HCT116 (cell line): ENCODE measurements around the gene HTRA3. TPM values are rescaled to one million over a fixed set of nuclear protein-coding genes. Genes with fewer than 3 reads are reported as not detected.

Experiments
- ATAC-seq: fragments of 200-7000 bp; cut with Tn5 transposase; 2 replicates; pipeline ENCODE4 v1.9.1; 2020; ENCODE audit warnings: mild to moderate bottlenecking, moderate library complexity
- BruUV-seq: library from RNA; stranded (reverse); fragments of 400-500 nt; replicated peaks from 2 replicates; lab custom pipeline; 2021; lab: Mats Ljungman, UMichigan
- CTCF ChIA-PET: fragments of 300-600 bp; sonication (Branson Sonifier 250); formaldehyde crosslinking; loops from one replicate; lab custom pipeline; 2021; ENCODE audit warnings: antibody characterized with exemption; lab: Charles Lee
- POLR2A ChIA-PET: fragments of 300-600, 350-600 bp; sonication (Branson Sonifier 250); formaldehyde crosslinking; loops from one replicate; lab custom pipeline; 2021; ENCODE audit warnings: antibody characterized with exemption; lab: Charles Lee
- RAD21 ChIA-PET, 2 experiments: fragments of 300-600 bp; sonication (Branson Sonifier 250); formaldehyde crosslinking; loops; one replicate each; lab custom pipeline; 2023; ENCODE audit warnings: low total read pairs in 2 of 2; ENCODE audit not compliant: uncharacterized antibody in 2 of 2, unreplicated experiment in 2 of 2, low non-redundant PET in 1 of 2; lab: Charles Lee
- DNase-seq: peaks from one replicate; pipeline ENCODE4 v3.0.0-alpha.2; 2010; ENCODE audit warnings: low read depth, low spot score
- H2AFZ ChIP-seq: fragments of 200-600 bp; shearing (Covaris generic), sonication (generic); 2 replicates; pipeline ENCODE4 v1.6.1; 2017; ENCODE audit warnings: low read depth, mixed run types, mixed read lengths, antibody characterized with exemption, low read length; ENCODE audit not compliant: poor library complexity, severe bottlenecking
- H3K27ac ChIP-seq: 2 replicates; pipeline ENCODE4 v1.5.1; 2012; ENCODE audit warnings: low read depth, low read length
- H3K27me3 ChIP-seq: fragments of 200-600 bp; sonication (generic); 2 replicates; pipeline ENCODE4 v1.6.1; 2016; ENCODE audit warnings: mixed run types, low read length, mixed read lengths; ENCODE audit not compliant: insufficient read depth
- H3K36me3 ChIP-seq, 2 experiments: fragments of 200-500 bp in 1 of 2; fragments of 200-600 bp in 1 of 2; sonication (Bioruptor generic) in 1 of 2; sonication (generic) in 1 of 2; 2 replicates each; pipeline versions ENCODE4 v1.5.1 to v1.6.1; 2014 to 2016; ENCODE audit warnings: low read length in 2 of 2, inconsistent platforms in 1 of 2, mixed read lengths in 1 of 2, mixed run types in 1 of 2; ENCODE audit not compliant: insufficient read depth in 2 of 2, control insufficient read depth in 1 of 2
- H3K4me1 ChIP-seq, 2 experiments: fragments of 200-600 bp in 1 of 2; sonication (generic) in 1 of 2; 2 replicates each; pipeline versions ENCODE4 v1.5.1 to v1.6.1; 2012 to 2017; ENCODE audit warnings: low read length in 2 of 2, inconsistent platforms in 1 of 2, mild to moderate bottlenecking in 1 of 2, mixed read lengths in 1 of 2, mixed run types in 1 of 2, moderate library complexity in 1 of 2; ENCODE audit not compliant: insufficient read depth in 2 of 2, control insufficient read depth in 1 of 2
- H3K4me2 ChIP-seq: fragments of 200-600 bp; sonication (generic); 2 replicates; pipeline ENCODE4 v1.6.1; 2017; ENCODE audit warnings: mixed run types, low read length, mixed read lengths
- H3K4me3 ChIP-seq, 2 experiments: fragments of 200-600 bp in 1 of 2; sonication (generic) in 1 of 2; replicated peaks in 1 of 2; 2 replicates each; pipeline ENCODE4 v1.5.1; 2011 to 2016; ENCODE audit warnings: low read length in 2 of 2, control low read depth in 1 of 2, low read depth in 1 of 2, mild to moderate bottlenecking in 1 of 2, mixed read lengths in 1 of 2, mixed run types in 1 of 2
- H3K79me2 ChIP-seq: fragments of 200-600 bp; sonication (generic); 2 replicates; pipeline ENCODE4 v1.6.1; 2017; ENCODE audit warnings: mild to moderate bottlenecking, mixed run types, low read length, moderate library complexity, mixed read lengths; ENCODE audit not compliant: insufficient read depth
- H3K9ac ChIP-seq: fragments of 200-600 bp; sonication (generic); 2 replicates; pipeline ENCODE4 v1.6.1; 2016; ENCODE audit warnings: low read length, mixed read lengths
- H3K9me2 ChIP-seq: fragments of 200-600 bp; sonication (generic), shearing (Covaris generic); 2 replicates; pipeline ENCODE4 v1.6.1; 2017; ENCODE audit warnings: mixed run types, mild to moderate bottlenecking, moderate library complexity; ENCODE audit not compliant: insufficient read depth
- H3K9me3 ChIP-seq, 2 experiments: fragments of 200-500 bp in 1 of 2; fragments of 200-600 bp in 1 of 2; sonication (Bioruptor generic) in 1 of 2; sonication (generic) in 1 of 2; 2 replicates each; pipeline ENCODE4 v1.6.1; 2014 to 2017; ENCODE audit warnings: low read length in 2 of 2, mixed read lengths in 2 of 2, inconsistent platforms in 1 of 2, low read depth in 1 of 2, mild to moderate bottlenecking in 1 of 2, mixed run types in 1 of 2, moderate library complexity in 1 of 2; ENCODE audit not compliant: control insufficient read depth in 1 of 2, insufficient read depth in 1 of 2
- H4K20me1 ChIP-seq: fragments of 200-600 bp; sonication (generic), shearing (Covaris generic); 2 replicates; pipeline ENCODE4 v1.6.1; 2017; ENCODE audit warnings: mixed run types, mild to moderate bottlenecking, moderate library complexity; ENCODE audit not compliant: insufficient read depth
- EZH2 ChIP-seq: fragments of 200-600 bp; sonication (generic); IDR thresholded peaks from 2 replicates; pipeline ENCODE4 v1.6.1; 2017; ENCODE audit warnings: antibody characterized with exemption, mixed run types
- EZH2phosphoT487 ChIP-seq: fragments of 200-600 bp; IDR thresholded peaks from 2 replicates; pipeline ENCODE4 v1.6.1; 2018; ENCODE audit warnings: antibody characterized with exemption, borderline replicate concordance
- FOSL1 ChIP-seq: IDR thresholded peaks from 2 replicates; pipeline ENCODE4 v1.6.1; 2012; ENCODE audit warnings: low read depth
- JUND ChIP-seq: IDR thresholded peaks from 2 replicates; pipeline ENCODE4 v1.6.1; 2012
- POLR2A ChIP-seq: IDR thresholded peaks from 2 replicates; pipeline ENCODE4 v1.7.0; 2011; ENCODE audit warnings: borderline replicate concordance; ENCODE audit not compliant: insufficient read depth, insufficient read length; ENCODE audit errors: extremely low read depth
- POLR2AphosphoS5 ChIP-seq: IDR thresholded peaks from 2 replicates; pipeline ENCODE4 v1.6.1; 2011; ENCODE audit warnings: mild to moderate bottlenecking, low read depth, low read length, moderate library complexity
- RAD21 ChIP-seq: IDR thresholded peaks from 2 replicates; pipeline ENCODE4 v1.6.1; 2012; ENCODE audit warnings: low read depth, mild to moderate bottlenecking
- REST ChIP-seq: IDR thresholded peaks from 2 replicates; pipeline ENCODE4 v1.6.1; 2012; ENCODE audit warnings: low read depth
- SIN3A ChIP-seq: IDR thresholded peaks from 2 replicates; pipeline ENCODE4 v1.6.1; 2012; ENCODE audit warnings: low read depth
- SP1 ChIP-seq: IDR thresholded peaks from 2 replicates; pipeline ENCODE4 v1.6.1; 2012; ENCODE audit warnings: low read depth
- TCF7L2 ChIP-seq: IDR thresholded peaks from 2 replicates; pipeline ENCODE4 v1.7.0; 2011; ENCODE audit warnings: borderline replicate concordance, inconsistent platforms; ENCODE audit not compliant: insufficient read depth, insufficient read length; ENCODE audit errors: extremely low read depth
- YY1 ChIP-seq: IDR thresholded peaks from 2 replicates; pipeline ENCODE4 v1.6.1; 2011; ENCODE audit warnings: low read length, low read depth, moderate library complexity, mild to moderate bottlenecking; ENCODE audit not compliant: insufficient replicate concordance; ENCODE audit errors: extremely low read depth
- ZFX ChIP-seq: fragments of 450-650 bp; IDR thresholded peaks from 2 replicates; pipeline ENCODE4 v1.6.1; 2017
- ZNF274 ChIP-seq: fragments of 200-500 bp; sonication (Bioruptor generic); IDR thresholded peaks from 2 replicates; pipeline ENCODE4 v1.6.1; 2014; ENCODE audit warnings: mild to moderate bottlenecking, low read depth, low read length, inconsistent platforms
- intact Hi-C: fragments of 100-400 bp; cut with micrococcal nuclease; formaldehyde crosslinking; loops from 2 replicates; pipeline ENCODE4 v1.10.0; 2022
- total RNA-seq: library from RNA; stranded (reverse); gene quantifications from one replicate; pipeline ENCODE4 v1.2.1, GENCODE V29; 2021; ENCODE audit not compliant: unreplicated experiment
- TF ChIP-seq, protein P1 (sequence below): IDR thresholded peaks from 2 replicates; pipeline ENCODE4 v1.6.1; 2012
- TF ChIP-seq, protein P2 (sequence below): IDR thresholded peaks from 2 replicates; pipeline ENCODE4 v1.6.1; 2012

The HTRA3 gene
- total RNA-seq, 1 experiment from 2014 or later: not detected

GRCh38 chr4:8343262-8343966, 73.9 kb downstream of the HTRA3 start (continued):
- TF ChIP-seq REST (no peak), TCF7L2 (no peak), EZH2 (no peak), YY1 (no peak), SIN3A (no peak), POLR2A (no peak), ZFX (no peak), POLR2AphosphoS5 (no peak)
- TF ChIP-seq, protein P1, sequence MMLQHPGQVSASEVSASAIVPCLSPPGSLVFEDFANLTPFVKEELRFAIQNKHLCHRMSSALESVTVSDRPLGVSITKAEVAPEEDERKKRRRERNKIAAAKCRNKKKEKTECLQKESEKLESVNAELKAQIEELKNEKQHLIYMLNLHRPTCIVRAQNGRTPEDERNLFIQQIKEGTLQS: no peak

GRCh38 chr4:8343967-8344331, 74.4 kb downstream of the HTRA3 start:
- ChIA-PET RAD21 (no interaction called here), CTCF (no interaction called here), POLR2A (no interaction called here)
- Histone ChIP-seq H4K20me1 (no peaks in the 10 kb centered on the region), H2AFZ (no peak overlapping the region), H3K4me1 (no peaks in the 10 kb centered on the region), H3K9me3 (no peaks in the 10 kb centered on the region), H3K4me3 (no peak overlapping the region), H3K36me3 (no peaks in the 10 kb centered on the region), H3K27ac (no peak overlapping the region), H3K4me2 (no peak overlapping the region), H3K9me2 (no peaks in the 10 kb centered on the region), H3K27me3 (no peaks in the 10 kb centered on the region), H3K9ac (no peak overlapping the region), H3K79me2 (no peaks in the 10 kb centered on the region)
- DNase-seq (no peak), ATAC-seq (no peak)
- BruUV-seq: no TSS peak
- intact Hi-C loops: no loop called here
- TF ChIP-seq, protein P1: no peak
- TF ChIP-seq ZNF274 (no peak), REST (no peak), SIN3A (no peak), EZH2phosphoT487 (no peak), SP1 (no peak), FOSL1 (no peak), RAD21 (no peak), TCF7L2 (no peak), JUND (no peak), POLR2AphosphoS5 (no peak), EZH2 (no peak)
- TF ChIP-seq, protein P2, sequence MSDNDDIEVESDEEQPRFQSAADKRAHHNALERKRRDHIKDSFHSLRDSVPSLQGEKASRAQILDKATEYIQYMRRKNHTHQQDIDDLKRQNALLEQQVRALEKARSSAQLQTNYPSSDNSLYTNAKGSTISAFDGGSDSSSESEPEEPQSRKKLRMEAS: no peak
